Keratinocyte (primary cell): Measurements from ENCODE around the gene SDK2. TPM values are rescaled to one million over a fixed set of nuclear protein-coding genes. Genes with fewer than 3 reads are reported as not detected.

Experiments
- DNase-seq: peaks from one replicate; pipeline ENCODE4 v3.0.0-alpha.2; 2011; ENCODE audit warnings: low read depth, missing footprints, low spot score
- FAIRE-seq: peaks from 2 replicates; lab custom pipeline; 2011; peaks lifted over from hg19 to GRCh38; lab: Jason Lieb, UNC
- H2AFZ ChIP-seq: 2 replicates; pipeline ENCODE4 v1.6.0; 2012; ENCODE audit warnings: low read length, control low read depth, inconsistent platforms; ENCODE audit not compliant: control insufficient read depth
- H3K27ac ChIP-seq: 2 replicates; pipeline ENCODE4 v1.5.1; 2011; ENCODE audit warnings: low read length; ENCODE audit not compliant: control insufficient read depth, insufficient read depth
- H3K27me3 ChIP-seq: 3 replicates; pipeline ENCODE4 v1.6.0; 2011; ENCODE audit warnings: low read length; ENCODE audit not compliant: control insufficient read depth, insufficient read depth; ENCODE audit errors: extremely low read depth
- H3K36me3 ChIP-seq, 2 experiments: 2 replicates in 1 of 2; 3 replicates in 1 of 2; pipeline ENCODE4 v1.5.1; 2011; ENCODE audit warnings: low read length in 2 of 2, mild to moderate bottlenecking in 1 of 2; ENCODE audit not compliant: control insufficient read depth in 2 of 2, insufficient read depth in 2 of 2; ENCODE audit errors: extremely low read depth in 1 of 2
- H3K4me1 ChIP-seq: 3 replicates; pipeline ENCODE4 v1.5.1; 2011; ENCODE audit warnings: low read length; ENCODE audit not compliant: control insufficient read depth, insufficient read depth; ENCODE audit errors: extremely low read depth
- H3K4me2 ChIP-seq: 3 replicates; pipeline ENCODE4 v1.6.0; 2011; ENCODE audit warnings: low read depth, low read length; ENCODE audit not compliant: control insufficient read depth, insufficient read depth; ENCODE audit errors: extremely low read depth
- H3K4me3 ChIP-seq, 3 experiments: fragments of 200-600 bp in 1 of 3; sonication (generic) in 1 of 3; 2 replicates in 2 of 3; 3 replicates in 1 of 3; pipeline ENCODE4 v1.5.1; 2011 to 2016; ENCODE audit warnings: low read length in 3 of 3, mild to moderate bottlenecking in 3 of 3, control low read depth in 2 of 3, inconsistent platforms in 1 of 3, low read depth in 1 of 3, mixed read lengths in 1 of 3, mixed run types in 1 of 3, moderate library complexity in 1 of 3; ENCODE audit not compliant: control insufficient read depth in 2 of 3, insufficient read depth in 2 of 3; ENCODE audit errors: extremely low read depth in 1 of 3
- H3K79me2 ChIP-seq: 2 replicates; pipeline ENCODE4 v1.6.0; 2012; ENCODE audit warnings: low read length; ENCODE audit not compliant: control insufficient read depth, insufficient read depth
- H3K9ac ChIP-seq: 3 replicates; pipeline ENCODE4 v1.6.0; 2011; ENCODE audit warnings: low read length; ENCODE audit not compliant: control insufficient read depth, insufficient read depth; ENCODE audit errors: extremely low read depth
- H3K9me1 ChIP-seq: 3 replicates; pipeline ENCODE4 v1.6.0; 2011; ENCODE audit warnings: low read length; ENCODE audit not compliant: control insufficient read depth, insufficient read depth; ENCODE audit errors: extremely low read depth
- H3K9me3 ChIP-seq: 2 replicates; pipeline ENCODE4 v1.5.1; 2012; ENCODE audit warnings: low read depth, low read length; ENCODE audit not compliant: control insufficient read depth
- H4K20me1 ChIP-seq: 3 replicates; pipeline ENCODE4 v1.6.0; 2011; ENCODE audit warnings: low read length; ENCODE audit not compliant: control insufficient read depth, insufficient read depth; ENCODE audit errors: extremely low read depth
- CTCF ChIP-seq, 3 experiments: IDR thresholded peaks in 1 of 3; conservative IDR thresholded peaks in 1 of 3; optimal IDR thresholded peaks in 1 of 3; 2 replicates in 2 of 3; 3 replicates in 1 of 3; pipeline versions ENCODE3 to v1.5.1; 2011; ENCODE audit warnings: low read length in 3 of 3, mild to moderate bottlenecking in 3 of 3, moderate library complexity in 2 of 3, control low read depth in 1 of 3, inconsistent platforms in 1 of 3; ENCODE audit not compliant: insufficient read depth in 2 of 3; ENCODE audit errors: extremely low read depth in 1 of 3
- EZH2 ChIP-seq: IDR thresholded peaks from one replicate; pipeline ENCODE4 v1.6.1; 2012; ENCODE audit warnings: inconsistent platforms, mild to moderate bottlenecking, low read length, moderate library complexity
- dilution Hi-C: fragments of 300-500 bp; cut with MboI; formaldehyde crosslinking; loops from one replicate; pipeline ENCODE4 v1.7.0; 2020; ENCODE audit warnings: low sequenced_read_pairs; ENCODE audit not compliant: extremely low pct_ligation_motif_present
- polyA plus RNA-seq, 5 experiments: library from polyadenylated mRNA; depleted of rRNA in 3 of 5; stranded (reverse) in 3 of 5; stranded (forward) in 1 of 5; unstranded in 1 of 5; fragments of >200 nt; gene quantifications; 1 replicate in 1 of 5; 2 replicates in 3 of 5; 3 replicates in 1 of 5; pipeline versions ENCODE4 v1.2.1 to v1.2.3, GENCODE V29; 2011 to 2012; ENCODE audit warnings: missing spikeins in 2 of 5, low read depth in 1 of 5, low replicate concordance in 1 of 5

The SDK2 gene
- polyA plus RNA-seq, 1 donor (not counting 4 experiments of a cell fraction or from before 2014, with no cell fraction given): 1.8 TPM

- Histone ChIP-seq H3K79me2 (no peaks in the 10 kb centered on the region), H3K27me3 (no peaks in the 10 kb centered on the region), H3K4me3 (no peak overlapping the region), H3K27ac (peak overlapping the region; percentile 36), H3K9ac (peak overlapping the region; percentile 28), H3K4me1 (peaks cover 30% of the 10 kb centered on the region), H3K4me2 (peak overlapping the region; percentile 16), H3K36me3 (no peaks in the 10 kb centered on the region), H3K9me1 (no peaks in the 10 kb centered on the region), H4K20me1 (no peaks in the 10 kb centered on the region), H3K9me3 (no peaks in the 10 kb centered on the region), H2AFZ (no peak overlapping the region)
- TF ChIP-seq CTCF (optimal IDR thresholded peaks at IDR 0.05 in 1 of 3, IDR thresholded peaks at IDR 0.05 in 1 of 3, conservative IDR thresholded peaks at IDR 0.05 in 1 of 3; ENCODE audit: extremely low read depth in 1 of 3, insufficient read depth in 2 of 3, low read length in 3 of 3): no peak
- TF ChIP-seq EZH2: no peak
- dilution Hi-C loops: no loop called here
- FAIRE-seq (no peak), DNase-seq (no peak)
These were observed 302.2 kb downstream of the SDK2 start for GRCh38 chr17:73342050-73342522.

DNA sequence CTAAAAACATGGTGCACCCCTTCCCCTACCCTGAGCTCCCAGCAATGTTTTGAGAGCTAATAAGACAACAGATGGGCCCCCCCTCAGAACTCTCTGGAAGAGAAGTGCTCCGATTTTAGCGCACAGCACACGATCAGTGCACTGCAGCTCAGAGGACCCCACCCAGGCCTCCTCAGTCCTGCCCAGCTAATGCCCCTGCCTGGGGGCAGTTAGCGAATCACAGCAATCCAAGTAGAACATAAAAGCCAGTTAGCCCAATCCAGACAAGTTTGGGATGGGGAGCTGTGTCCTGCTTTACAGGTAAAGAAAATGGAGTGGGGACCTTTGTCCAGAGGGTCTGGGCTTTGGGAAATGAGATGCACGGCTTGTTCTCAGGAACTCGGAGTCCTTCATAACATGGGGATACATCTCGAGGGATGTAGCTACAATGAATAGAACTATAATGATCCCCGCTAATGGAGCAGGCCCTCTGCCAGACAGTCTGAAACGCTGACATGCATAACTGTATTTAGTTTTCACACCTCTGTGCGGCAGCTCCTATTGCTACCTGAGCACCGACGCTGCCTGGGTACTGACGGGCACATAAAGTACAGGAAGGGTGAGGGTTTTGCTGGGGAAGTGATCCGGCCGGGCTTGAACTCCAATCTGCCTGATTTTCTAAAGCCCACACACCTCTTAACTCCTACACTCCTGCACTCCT is 302.7 kb downstream of the SDK2 start:
- Histone ChIP-seq H3K36me3 (no peaks in the 10 kb centered on the region), H3K79me2 (no peaks in the 10 kb centered on the region), H3K27me3 (no peaks in the 10 kb centered on the region), H2AFZ (no peak overlapping the region), H3K4me1 (peaks cover 30% of the 10 kb centered on the region), H4K20me1 (no peaks in the 10 kb centered on the region), H3K4me2 (no peak overlapping the region), H3K9me1 (no peaks in the 10 kb centered on the region), H3K4me3 (no peak overlapping the region), H3K27ac (peak overlapping the region; percentile 36), H3K9me3 (no peaks in the 10 kb centered on the region), H3K9ac (peak overlapping the region; percentile 11)
- FAIRE-seq (peak; percentile 64), DNase-seq (no peak)
- dilution Hi-C loops: no loop called here
- no peak for TF ChIP-seq CTCF (optimal IDR thresholded peaks at IDR 0.05 in 1 of 3, IDR thresholded peaks at IDR 0.05 in 1 of 3, conservative IDR thresholded peaks at IDR 0.05 in 1 of 3; ENCODE audit: extremely low read depth in 1 of 3, insufficient read depth in 2 of 3, low read length in 3 of 3)
